Bronchial epithelial cell (primary cell): ENCODE results near the gene DOCK1. TPM values are rescaled to one million over a fixed set of nuclear protein-coding genes. Genes with fewer than 3 reads are reported as not detected.

ENCODE experiments used
- DNase-seq: peaks from one replicate; pipeline ENCODE4 v3.0.0-alpha.2; 2010; ENCODE audit warnings: low read depth
- FAIRE-seq: peaks from 2 replicates; lab custom pipeline; 2011; peaks lifted over from hg19 to GRCh38; lab: Jason Lieb, UNC
- H3K27me3 ChIP-seq: 2 replicates; pipeline ENCODE4 v1.5.1; 2011; ENCODE audit warnings: low read length; ENCODE audit not compliant: control insufficient read depth, insufficient read depth
- H3K36me3 ChIP-seq: 2 replicates; pipeline ENCODE4 v1.5.1; 2011; ENCODE audit warnings: low read length; ENCODE audit not compliant: control insufficient read depth, insufficient read depth
- H3K4me3 ChIP-seq: 2 replicates; pipeline ENCODE4 v1.5.1; 2011; ENCODE audit warnings: mild to moderate bottlenecking, low read depth, low read length, control low read depth
- total RNA-seq: library from RNA; depleted of rRNA; stranded (reverse); fragments of >200 nt; gene quantifications from 2 replicates; pipeline ENCODE4 v1.2.1, GENCODE V29; 2014
- TF ChIP-seq, protein P1 (sequence below): IDR thresholded peaks from 2 replicates; pipeline ENCODE4 v1.5.1; 2011; ENCODE audit warnings: mild to moderate bottlenecking, moderate library complexity, low read length, control low read depth, inconsistent platforms; ENCODE audit not compliant: insufficient read depth, severe bottlenecking

The DOCK1 gene
- total RNA-seq, 1 donor from 2014 or later: 173 TPM

DNA sequence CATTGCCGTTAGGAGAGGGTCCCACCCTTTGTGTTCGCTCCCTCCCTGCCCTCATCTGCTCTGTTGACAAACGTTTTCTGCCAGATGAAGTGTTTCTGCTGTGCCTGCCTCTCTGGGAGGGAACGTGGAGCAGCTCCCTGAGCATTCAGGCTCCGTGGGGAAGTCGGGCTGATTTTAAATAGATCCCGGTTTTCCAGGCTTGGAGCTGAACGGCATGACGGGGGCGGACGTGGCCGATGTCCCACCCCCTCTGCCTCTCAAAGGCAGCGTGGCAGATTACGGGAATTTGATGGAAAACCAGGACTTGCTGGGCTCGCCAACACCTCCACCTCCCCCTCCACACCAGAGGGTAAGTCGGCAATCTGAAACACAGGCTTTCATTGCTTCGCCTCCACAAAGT lies 542.0 kb downstream of the DOCK1 start:
- TF ChIP-seq, protein P1, sequence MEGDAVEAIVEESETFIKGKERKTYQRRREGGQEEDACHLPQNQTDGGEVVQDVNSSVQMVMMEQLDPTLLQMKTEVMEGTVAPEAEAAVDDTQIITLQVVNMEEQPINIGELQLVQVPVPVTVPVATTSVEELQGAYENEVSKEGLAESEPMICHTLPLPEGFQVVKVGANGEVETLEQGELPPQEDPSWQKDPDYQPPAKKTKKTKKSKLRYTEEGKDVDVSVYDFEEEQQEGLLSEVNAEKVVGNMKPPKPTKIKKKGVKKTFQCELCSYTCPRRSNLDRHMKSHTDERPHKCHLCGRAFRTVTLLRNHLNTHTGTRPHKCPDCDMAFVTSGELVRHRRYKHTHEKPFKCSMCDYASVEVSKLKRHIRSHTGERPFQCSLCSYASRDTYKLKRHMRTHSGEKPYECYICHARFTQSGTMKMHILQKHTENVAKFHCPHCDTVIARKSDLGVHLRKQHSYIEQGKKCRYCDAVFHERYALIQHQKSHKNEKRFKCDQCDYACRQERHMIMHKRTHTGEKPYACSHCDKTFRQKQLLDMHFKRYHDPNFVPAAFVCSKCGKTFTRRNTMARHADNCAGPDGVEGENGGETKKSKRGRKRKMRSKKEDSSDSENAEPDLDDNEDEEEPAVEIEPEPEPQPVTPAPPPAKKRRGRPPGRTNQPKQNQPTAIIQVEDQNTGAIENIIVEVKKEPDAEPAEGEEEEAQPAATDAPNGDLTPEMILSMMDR: no peak
- DNase-seq (no peak), FAIRE-seq (no peak)
- no peaks in the 10 kb centered on the region for H3K27me3 ChIP-seq
- H3K36me3 ChIP-seq: peaks cover 10% of the 10 kb centered on the region
- no peak overlapping the region for H3K4me3 ChIP-seq

DNA sequence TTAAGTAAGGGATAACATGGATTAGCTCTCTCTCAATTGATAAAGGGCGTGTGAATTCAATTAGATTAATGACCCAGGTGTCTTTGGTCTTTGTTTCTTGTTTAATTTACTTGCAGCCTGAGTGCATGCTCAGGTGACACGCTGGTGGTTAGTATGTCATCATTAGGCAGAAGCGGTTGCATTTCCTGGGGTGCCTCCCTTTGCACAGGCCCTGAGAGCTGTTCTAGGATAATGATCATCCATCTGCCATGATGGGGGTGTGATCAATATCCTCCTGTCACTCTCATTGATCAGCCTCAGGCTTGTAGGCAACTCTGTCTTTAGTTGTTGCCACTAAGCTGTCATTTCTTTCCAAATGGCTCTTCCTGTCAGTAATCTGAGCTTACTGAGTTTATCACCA lies 544.3 kb downstream of the DOCK1 start:
- DNase-seq (no peak), FAIRE-seq (no peak)
- Histone ChIP-seq H3K36me3 (peaks cover 6% of the 10 kb centered on the region), H3K27me3 (no peaks in the 10 kb centered on the region), H3K4me3 (no peak overlapping the region)
- TF ChIP-seq, protein P1: no peak

DNA sequence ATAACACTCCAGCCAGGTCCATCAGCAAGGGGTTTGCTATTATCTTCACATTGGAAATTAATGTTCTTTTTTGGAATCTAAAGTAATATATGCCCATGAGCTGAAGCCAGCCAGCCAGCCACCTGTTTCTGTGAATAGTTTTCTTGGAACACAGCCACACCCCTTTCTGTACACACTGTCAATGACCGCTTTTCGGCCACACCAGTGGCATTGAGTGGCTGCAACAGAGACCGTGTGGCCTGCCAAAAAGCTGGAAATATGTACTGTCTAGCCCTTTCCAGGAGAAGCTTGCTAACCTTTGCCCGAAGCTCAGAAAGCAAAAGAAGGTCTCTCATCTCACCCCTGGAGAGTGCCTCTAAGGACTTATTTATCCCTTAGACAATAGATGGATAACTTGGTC lies 545.4 kb downstream of the DOCK1 start:
- Histone ChIP-seq H3K4me3 (no peak overlapping the region), H3K27me3 (no peaks in the 10 kb centered on the region), H3K36me3 (peaks cover 4% of the 10 kb centered on the region)
- DNase-seq (no peak), FAIRE-seq (no peak)
- TF ChIP-seq, protein P1: no peak

DNA sequence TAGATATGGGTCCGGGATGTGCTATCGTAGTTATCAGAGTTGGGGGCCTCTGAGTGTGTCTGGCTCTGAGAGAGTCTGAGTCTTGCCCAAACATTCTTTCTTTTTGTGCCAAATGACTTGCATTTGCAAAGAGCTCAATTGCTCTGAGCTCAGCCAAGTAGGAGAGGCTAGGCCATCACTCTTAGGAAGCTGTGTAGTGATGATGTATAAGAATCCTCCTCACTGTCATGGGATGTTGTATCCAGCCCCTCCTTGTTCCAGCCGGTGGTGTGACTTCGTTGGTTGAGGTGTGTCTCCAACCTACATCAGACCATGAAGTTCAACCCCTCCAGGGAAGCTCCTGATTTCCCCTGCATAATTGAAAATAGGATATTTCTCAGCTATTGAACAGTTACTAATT lies 546.4 kb downstream of the DOCK1 start:
- TF ChIP-seq, protein P1: no peak
- FAIRE-seq: peak; percentile 75
- DNase-seq: no peak
- no peaks in the 10 kb centered on the region for H3K27me3 ChIP-seq
- H3K36me3 ChIP-seq: peaks cover 4% of the 10 kb centered on the region
- no peak overlapping the region for H3K4me3 ChIP-seq

DNA sequence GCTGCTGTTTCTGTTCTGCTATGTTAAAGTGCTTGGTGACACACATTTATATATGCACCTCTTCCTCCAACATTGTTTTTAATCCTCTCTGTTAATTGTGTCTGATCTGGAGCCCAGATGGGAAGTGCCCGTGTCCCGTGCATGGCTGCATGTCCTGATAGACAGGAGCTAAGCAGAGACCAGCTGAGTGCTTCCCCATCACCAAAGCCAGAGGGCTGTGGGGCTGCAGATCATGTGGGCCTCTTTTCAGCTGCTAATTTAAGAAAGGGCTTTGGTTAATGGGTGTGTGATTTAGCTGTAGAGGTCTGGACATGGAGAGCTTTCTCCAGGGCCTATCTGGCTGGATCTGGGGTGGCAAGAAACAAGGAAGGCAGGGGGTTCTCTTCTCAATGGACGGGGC lies 547.3 kb downstream of the DOCK1 start:
- H3K27me3 ChIP-seq: no peaks in the 10 kb centered on the region
- TF ChIP-seq, protein P1: no peak
- FAIRE-seq (no peak), DNase-seq (no peak)
- peaks cover 4% of the 10 kb centered on the region for H3K36me3 ChIP-seq
- H3K4me3 ChIP-seq: no peak overlapping the region

DNA sequence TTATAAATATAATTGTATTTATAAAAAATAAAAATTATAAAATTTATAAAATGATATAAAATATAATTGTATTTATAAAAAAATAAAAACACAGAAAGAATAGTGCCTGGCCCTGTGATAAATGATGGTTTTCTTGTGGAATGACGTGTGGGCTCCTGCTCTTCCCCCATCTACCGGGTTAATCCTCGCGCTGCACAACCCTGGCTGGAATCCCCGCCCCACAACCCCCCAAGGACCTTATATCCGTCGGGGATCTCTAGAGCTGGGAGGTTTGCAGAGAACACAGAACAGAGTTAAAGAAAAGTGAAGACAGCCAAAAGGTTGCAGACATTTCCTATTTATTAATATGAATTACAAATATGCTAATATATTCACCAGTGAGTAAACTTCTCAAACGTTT lies 548.5 kb downstream of the DOCK1 start:
- peaks cover 2% of the 10 kb centered on the region for H3K36me3 ChIP-seq

More for the DNA sequence above, 548.5 kb downstream of the DOCK1 start:
- no peak for FAIRE-seq
- TF ChIP-seq, protein P1: no peak
- H3K27me3 ChIP-seq: no peaks in the 10 kb centered on the region
- DNase-seq: no peak
- H3K4me3 ChIP-seq: no peak overlapping the region
